Endothelial cell of coronary artery (primary cell): ENCODE data around the gene VILL. TPM values are rescaled to one million over a fixed set of nuclear protein-coding genes. Genes with fewer than 3 reads are reported as not detected.

ENCODE experiments used
- total RNA-seq: library from RNA; depleted of rRNA; stranded (reverse); fragments of >200 nt; gene quantifications from 2 replicates; pipeline ENCODE4 v1.2.3, GENCODE V29; 2014

The VILL gene
- 6.1 and 6.7 TPM in 2 replicates for total RNA-seq

GRCh38 chr3:37990527-37990926 is at the start of gene VILL:
TSS of gene VILL (plus strand) at chr3:37990786. CDS start at chr3:37993673, 2,887 bp downstream.

GRCh38 chr3:38029400-38030125 is 39.0 kb downstream of the VILL start, which contains the start of gene PLCD1:
TSS of gene PLCD1 (minus strand) at chr3:38029642. CDS start at chr3:38029539, 103 bp downstream.

GRCh38 chr3:38039101-38039898 is 48.7 kb downstream of the VILL start, which contains the start of gene DLEC1:
TSS of gene DLEC1 (plus strand) at chr3:38039208. CDS start at chr3:38039226, 18 bp downstream.

Other genes with a start within 250 kb of the VILL start
- gene CTDSPL, start 128.9 kb upstream of the VILL start, total RNA-seq, result 22.4 and 29.7 TPM in 2 replicates
- 9.6 and 18.1 TPM in 2 replicates for gene PLCD1, start 38.9 kb downstream of the VILL start, total RNA-seq
- gene DLEC1, start 48.4 kb downstream of the VILL start, total RNA-seq, result under 0.01 TPM in 1 of 2 replicates, not detected in the other
- 41.1 and 45.3 TPM in 2 replicates for gene ACAA1, start 146.3 kb downstream of the VILL start, total RNA-seq
- 12.1 and 12.8 TPM in 2 replicates for gene MYD88, start 147.9 kb downstream of the VILL start, total RNA-seq
- gene OXSR1, start 174.8 kb downstream of the VILL start, total RNA-seq, result 31.0 and 40.4 TPM in 2 replicates